Urinary bladder (tissue), 4 donors: ENCODE data around the gene TCFL5. TPM values are rescaled to one million over a fixed set of nuclear protein-coding genes. Genes with fewer than 3 reads are reported as not detected.

Experiments used
- DNase-seq: peaks from one replicate; pipeline ENCODE4 v3.0.0-alpha.2; 2015; ENCODE audit errors: extremely low spot score
- H3K27ac ChIP-seq: one replicate; pipeline ENCODE4 v1.5.1; 2013; ENCODE audit warnings: low read depth, mild to moderate bottlenecking, moderate library complexity
- H3K36me3 ChIP-seq: one replicate; pipeline ENCODE4 v1.6.1; 2013; ENCODE audit warnings: mild to moderate bottlenecking, moderate library complexity; ENCODE audit not compliant: insufficient read depth
- H3K4me1 ChIP-seq: one replicate; pipeline ENCODE4 v1.6.1; 2013; ENCODE audit warnings: mild to moderate bottlenecking, moderate library complexity; ENCODE audit not compliant: insufficient read depth
- H3K4me3 ChIP-seq: one replicate; pipeline ENCODE4 v1.5.1; 2013; ENCODE audit warnings: low read depth, low read length
- WGBS: extraction: QIAGEN DNeasy Blood & Tissue Kit; methylation state at CpG from one replicate; pipeline ENCODE4 v1.1.7; 2013; 5-methylcytosine and 5-hydroxymethylcytosine counted together
- polyA plus RNA-seq: library from polyadenylated mRNA; stranded (reverse); fragments of 200-250 nt; gene quantifications from one replicate; pipeline ENCODE4 v1.2.3, GENCODE V29; 2013
- small RNA-seq: library from RNA; depleted of rRNA; stranded (forward); fragments of <200 nt; gene quantifications from one replicate; pipeline ENCODE3, GENCODE V24; 2014
- total RNA-seq: library from RNA; depleted of rRNA; stranded (reverse); fragments of >200 nt; gene quantifications from one replicate; pipeline ENCODE4 v1.2.3, GENCODE V29; 2014
- donor health status: healthy with polysubstance abuse.
- donor health status: healthy.

The TCFL5 gene
- total and polyA plus RNA-seq, 2 donors: 10.7 to 21.0 TPM

GRCh38 chr20:62792182-62792939 is 69.3 kb downstream of the TCFL5 start:
- WGBS: 81% methylated on average over 9 of the region's 9 CpGs
- Histone ChIP-seq H3K4me3 (no peak overlapping the region), H3K27ac (no peak overlapping the region), H3K36me3 (no peaks in the 10 kb centered on the region), H3K4me1 (no peaks in the 10 kb centered on the region)
- no peak for DNase-seq

DNA sequence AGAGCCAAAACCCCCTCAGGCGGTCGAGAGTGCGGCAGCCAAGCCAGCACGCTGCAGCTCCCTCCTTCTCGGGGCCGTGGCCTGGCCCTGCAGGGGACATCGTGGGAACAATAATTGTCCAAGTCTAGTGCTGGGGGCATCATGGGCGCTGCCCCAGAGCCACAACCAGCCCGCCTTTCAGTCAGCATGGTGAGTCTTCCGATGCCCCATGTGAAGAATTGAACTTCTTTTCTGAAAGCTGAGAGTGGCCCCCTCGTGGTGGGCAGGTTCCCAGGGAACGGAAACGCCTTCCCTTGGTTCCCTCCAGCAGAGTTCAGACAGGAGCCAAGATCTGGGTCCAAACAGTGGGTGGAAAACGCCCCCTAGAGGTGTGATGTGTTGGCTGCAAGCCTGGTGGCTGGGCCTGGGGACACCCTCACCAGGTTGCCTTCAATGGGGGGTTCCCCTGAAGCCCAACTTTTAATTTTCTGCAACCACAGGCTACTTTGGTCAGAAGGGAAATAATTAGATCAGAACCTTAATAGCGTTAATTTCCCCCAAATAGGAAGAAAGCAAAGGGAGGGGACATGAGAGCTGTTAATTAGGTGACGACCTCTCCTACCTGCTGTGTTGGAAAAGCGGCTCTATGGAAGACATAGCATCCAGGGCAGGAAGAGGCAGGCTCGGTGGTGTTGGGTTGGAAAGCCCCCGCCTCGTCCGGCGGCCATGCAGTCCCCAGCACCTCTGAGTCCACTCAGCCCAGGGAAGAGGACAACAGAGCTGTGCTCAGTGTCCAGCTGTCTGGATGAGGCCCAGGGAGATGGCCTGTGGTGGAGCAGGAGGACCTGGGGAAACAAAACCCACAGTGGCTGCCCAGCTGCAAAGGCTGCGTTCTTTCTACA is 70.1 kb downstream of the TCFL5 start:
- H3K4me3 ChIP-seq: no peak overlapping the region
- WGBS: 32% methylated on average over 23 of the region's 23 CpGs
- no peaks in the 10 kb centered on the region for H3K4me1 ChIP-seq
- DNase-seq: peak; percentile 70
- H3K36me3 ChIP-seq: no peaks in the 10 kb centered on the region
- no peak overlapping the region for H3K27ac ChIP-seq

Small RNA genes lying within 50 kb of the gene (small RNA-seq; reads per million reads assigned to genes)
- gene DPH3P1: not detected

Other genes with a start within 250 kb of the TCFL5 start
- 1.4 TPM for gene SLCO4A1, start 219.3 kb downstream of the TCFL5 start, total RNA-seq
- 24.8 TPM for gene SLCO4A1, start 219.3 kb downstream of the TCFL5 start, polyA plus RNA-seq
- 0.05 TPM for gene NTSR1, start 153.0 kb downstream of the TCFL5 start, total RNA-seq
- gene NTSR1, start 153.0 kb downstream of the TCFL5 start, polyA plus RNA-seq: 0.34 TPM
- gene MRGBP, start 65.3 kb downstream of the TCFL5 start, total RNA-seq: 9.5 TPM
- gene MRGBP, start 65.3 kb downstream of the TCFL5 start, polyA plus RNA-seq: 10.6 TPM
- 18.7 TPM for gene OGFR, start 57.0 kb downstream of the TCFL5 start, total RNA-seq
- gene OGFR, start 57.0 kb downstream of the TCFL5 start, polyA plus RNA-seq: 47.2 TPM
- 101 TPM for gene COL9A3, start 44.8 kb downstream of the TCFL5 start, total RNA-seq
- 9.8 TPM for gene COL9A3, start 44.8 kb downstream of the TCFL5 start, polyA plus RNA-seq
- gene DIDO1, start 64.7 kb upstream of the TCFL5 start, total RNA-seq: 50.1 TPM
- 44.1 TPM for gene DIDO1, start 64.7 kb upstream of the TCFL5 start, polyA plus RNA-seq
- gene GID8, start 76.3 kb upstream of the TCFL5 start, total RNA-seq: 32.0 TPM
- gene GID8, start 76.3 kb upstream of the TCFL5 start, polyA plus RNA-seq: 21.4 TPM
- gene SLC17A9, start 90.9 kb upstream of the TCFL5 start, total RNA-seq: 8.9 TPM
- gene SLC17A9, start 90.9 kb upstream of the TCFL5 start, polyA plus RNA-seq: 3.2 TPM
- gene BHLHE23, start 145.1 kb upstream of the TCFL5 start, total RNA-seq: 0.26 TPM
- gene BHLHE23, start 145.1 kb upstream of the TCFL5 start, polyA plus RNA-seq: not detected